Measurements from ENCODE around the gene PANK4.
A peak's percentile ranks its signal among the peaks of the same experiment; 100 is the strongest.

Gene PANK4

GRCh38 chr1:2514863-2515762, 11.3 kb downstream of the PANK4 start:
- DNase-seq, result no peak

- no peak for DNase-seq
These were observed 12.3 kb downstream of the PANK4 start for GRCh38 chr1:2513939-2514652.

- no peak for DNase-seq
These were observed 13.5 kb downstream of the PANK4 start for GRCh38 chr1:2512862-2513421.

GRCh38 chr1:2510366-2511155, 15.8 kb downstream of the PANK4 start:
- DNase-seq, result no peak

DNA sequence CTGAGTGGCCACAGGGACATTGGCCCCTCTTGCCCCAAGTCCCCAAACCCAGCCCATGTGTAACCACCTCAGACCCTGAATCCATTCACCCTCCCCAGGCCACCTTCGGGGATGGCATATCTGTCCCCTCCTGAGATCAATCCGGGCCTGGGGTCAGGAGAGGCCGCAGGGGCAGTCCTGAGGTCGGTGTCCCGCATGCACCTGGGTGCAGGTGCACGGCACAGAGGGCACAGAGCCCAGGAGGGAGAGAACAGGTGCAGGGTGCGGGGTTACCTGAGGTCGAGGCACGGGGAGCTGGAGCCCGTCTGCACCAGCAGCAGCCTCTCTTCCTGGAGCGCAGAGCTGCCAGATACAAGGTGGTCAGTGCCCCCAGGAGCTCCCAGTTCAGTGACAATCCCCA, 16.8 kb downstream of the PANK4 start:
- DNase-seq, result no peak

DNA sequence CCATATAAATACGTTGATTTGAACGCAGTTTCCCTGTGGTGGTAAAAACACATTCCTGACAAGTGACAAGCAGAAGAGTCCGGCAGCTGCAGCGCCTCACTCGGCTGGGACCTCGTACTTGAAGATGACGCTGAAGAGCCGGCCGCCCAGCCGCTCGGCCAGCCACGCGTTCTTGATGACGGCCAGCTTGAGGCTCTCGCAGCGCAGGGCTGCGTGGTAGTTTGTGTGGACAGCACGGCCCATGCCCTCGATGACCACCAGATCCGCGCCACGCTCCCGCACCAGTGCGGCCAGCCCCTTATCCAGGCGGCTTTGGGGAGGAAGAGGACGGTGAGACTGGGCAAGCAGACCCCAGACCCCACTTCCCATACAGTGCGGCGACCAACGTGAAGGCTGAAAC, 17.6 kb downstream of the PANK4 start:
- no peak for DNase-seq

- DNase-seq, result no peak
These were observed 18.2 kb downstream of the PANK4 start for GRCh38 chr1:2508180-2508579.

- DNase-seq, result no peak
These were observed 18.6 kb downstream of the PANK4 start for GRCh38 chr1:2507744-2508155.

DNA sequence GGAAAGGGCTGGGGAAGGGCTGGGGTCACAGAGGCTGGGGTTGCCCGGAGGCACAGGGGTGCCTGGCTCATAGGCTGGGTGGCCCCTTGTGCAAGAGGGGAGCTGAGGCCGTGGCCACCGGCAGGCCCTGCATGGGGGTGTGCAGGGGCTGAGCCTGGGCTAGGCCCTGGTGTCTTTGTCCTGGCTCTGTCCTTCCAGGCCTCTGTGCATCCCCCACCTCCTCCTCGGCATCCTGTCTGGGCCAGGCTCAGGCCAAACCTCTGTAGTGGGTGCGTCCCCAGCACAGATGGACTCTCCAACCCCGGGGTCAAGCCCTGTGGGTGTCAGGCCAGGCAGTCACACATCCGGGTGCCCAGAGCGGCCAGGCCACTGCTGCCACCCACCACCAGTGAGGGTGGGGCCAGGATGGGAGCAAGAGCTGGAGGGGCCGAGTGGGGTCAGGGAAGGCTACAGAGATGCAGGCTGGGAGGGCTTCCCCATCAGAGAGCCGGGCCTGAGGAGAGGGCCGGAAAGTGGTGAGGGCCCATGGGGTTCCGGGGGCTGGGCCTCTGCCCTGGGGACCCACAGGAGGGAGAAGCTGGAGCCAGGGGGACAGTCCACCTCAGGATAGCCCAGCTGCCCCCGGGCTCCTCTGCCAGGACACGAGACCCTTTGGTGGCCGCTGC, 19.4 kb downstream of the PANK4 start:
- no peak for DNase-seq

DNA sequence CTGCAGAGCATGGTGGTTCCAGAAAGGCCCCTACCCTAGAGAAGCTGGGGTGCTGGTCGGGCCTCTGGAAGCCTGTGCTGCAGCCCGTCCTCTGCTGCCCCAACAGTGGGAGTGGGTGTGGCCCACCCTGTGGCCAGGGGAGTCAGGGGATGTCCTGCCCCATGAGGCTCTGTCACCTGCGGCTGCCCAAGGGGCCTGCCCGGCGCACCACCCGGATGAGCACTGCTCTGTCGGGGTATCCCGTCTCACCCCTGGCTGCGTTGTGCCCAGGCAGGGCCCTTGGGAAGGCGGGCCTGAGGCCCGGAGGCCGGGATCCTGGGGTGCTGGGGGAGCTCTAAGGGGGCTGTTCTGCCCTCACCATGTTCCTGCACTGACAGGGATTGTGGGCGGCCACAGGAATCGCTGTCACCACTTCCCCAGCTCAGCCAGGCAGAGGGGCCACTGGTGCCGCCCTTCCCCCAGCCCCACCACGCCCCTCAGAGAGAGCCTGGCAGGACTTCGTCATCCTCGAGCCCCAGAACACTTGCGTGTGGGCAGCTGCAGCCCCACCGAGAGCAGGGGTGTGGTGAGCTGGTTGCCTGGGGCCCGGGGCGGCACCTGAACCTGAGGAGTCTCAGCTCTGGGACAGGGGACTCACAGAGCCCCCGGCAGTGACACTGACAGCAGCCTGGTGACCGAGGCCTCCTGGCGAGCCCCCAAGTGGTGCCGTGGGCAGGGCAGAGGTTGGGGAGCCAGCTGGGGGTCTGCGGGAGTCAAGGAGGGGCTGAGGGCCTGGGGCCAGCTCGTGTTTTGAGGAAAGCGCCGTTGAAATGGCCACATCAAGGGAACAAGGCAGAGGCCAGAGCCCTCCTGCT, 20.2 kb downstream of the PANK4 start:
- DNase-seq, result no peak

DNA sequence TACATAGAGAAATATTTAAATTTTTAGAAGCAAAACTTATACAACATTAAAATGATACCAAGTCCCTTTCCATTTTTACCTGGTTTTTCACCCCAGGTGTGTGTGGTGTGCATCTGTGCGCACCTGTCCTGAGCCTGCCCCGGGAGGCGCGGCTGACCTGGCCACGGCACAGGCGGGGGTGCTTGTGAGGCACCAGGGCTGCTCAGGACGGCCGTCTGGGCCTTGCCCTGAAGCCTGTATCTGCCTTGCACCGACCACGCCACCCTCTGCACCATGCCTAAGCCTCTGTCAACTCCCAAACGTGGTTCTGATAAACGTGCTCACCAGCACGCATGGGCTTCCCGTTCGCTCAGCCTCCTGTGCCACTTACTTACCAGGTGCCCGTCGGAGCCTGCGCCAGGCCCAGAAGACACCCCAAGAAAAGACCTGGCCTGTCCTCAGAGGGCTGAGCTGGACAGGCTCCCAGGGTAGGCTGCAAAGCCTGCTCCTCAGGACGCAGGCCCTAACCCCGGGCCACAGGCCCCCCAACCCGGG, 20.9 kb downstream of the PANK4 start:
- no peak for DNase-seq

DNA sequence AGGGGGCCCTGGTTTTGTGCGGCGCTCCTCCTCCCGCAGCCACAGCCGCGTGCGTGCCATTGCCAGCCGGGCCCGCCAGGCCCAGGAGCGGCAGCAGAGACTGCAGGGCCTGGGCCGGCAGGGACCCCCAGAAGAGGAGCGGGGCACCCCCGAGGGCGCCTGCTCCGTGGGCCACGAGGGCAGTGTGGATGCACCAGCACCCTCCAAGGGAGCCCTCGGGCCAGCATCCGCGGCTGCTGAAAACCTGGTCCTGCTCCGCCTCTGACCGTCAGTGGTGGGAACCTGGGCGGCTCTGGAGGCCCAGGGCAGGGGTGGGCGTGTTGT, 21.5 kb downstream of the PANK4 start:
- no peak for DNase-seq

DNA sequence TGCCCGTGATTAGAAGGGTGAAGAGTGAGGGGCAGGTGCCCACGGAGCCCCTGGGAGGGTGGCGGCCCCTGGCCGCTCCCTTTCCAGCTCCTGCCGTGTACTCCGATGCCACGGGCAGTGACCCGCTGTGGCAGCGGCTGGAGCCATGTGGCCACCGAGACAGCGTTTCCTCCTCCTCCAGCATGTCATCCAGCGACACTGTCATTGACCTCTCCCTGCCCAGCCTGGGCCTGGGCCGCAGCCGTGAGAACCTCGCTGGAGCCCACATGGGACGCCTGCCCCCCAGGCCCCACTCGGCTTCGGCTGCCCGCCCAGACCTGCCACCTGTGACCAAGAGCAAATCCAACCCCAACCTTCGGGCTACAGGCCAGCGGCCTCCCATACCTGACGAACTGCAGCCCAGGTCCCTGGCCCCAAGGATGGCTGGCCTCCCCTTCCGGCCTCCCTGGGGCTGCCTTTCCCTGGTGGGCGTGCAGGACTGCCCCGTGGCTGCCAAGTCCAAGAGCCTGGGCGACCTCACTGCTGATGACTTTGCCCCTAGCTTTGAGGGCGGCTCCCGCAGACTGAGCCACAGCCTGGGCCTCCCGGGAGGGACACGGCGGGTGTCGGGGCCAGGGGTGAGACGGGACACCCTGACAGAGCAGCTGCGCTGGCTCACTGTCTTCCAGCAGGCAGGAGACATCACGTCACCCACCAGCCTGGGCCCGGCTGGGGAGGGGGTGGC, 22.0 kb downstream of the PANK4 start:
- DNase-seq, result peak in 4 of 56 donors; percentile 11 to 26 (median 22)

DNA sequence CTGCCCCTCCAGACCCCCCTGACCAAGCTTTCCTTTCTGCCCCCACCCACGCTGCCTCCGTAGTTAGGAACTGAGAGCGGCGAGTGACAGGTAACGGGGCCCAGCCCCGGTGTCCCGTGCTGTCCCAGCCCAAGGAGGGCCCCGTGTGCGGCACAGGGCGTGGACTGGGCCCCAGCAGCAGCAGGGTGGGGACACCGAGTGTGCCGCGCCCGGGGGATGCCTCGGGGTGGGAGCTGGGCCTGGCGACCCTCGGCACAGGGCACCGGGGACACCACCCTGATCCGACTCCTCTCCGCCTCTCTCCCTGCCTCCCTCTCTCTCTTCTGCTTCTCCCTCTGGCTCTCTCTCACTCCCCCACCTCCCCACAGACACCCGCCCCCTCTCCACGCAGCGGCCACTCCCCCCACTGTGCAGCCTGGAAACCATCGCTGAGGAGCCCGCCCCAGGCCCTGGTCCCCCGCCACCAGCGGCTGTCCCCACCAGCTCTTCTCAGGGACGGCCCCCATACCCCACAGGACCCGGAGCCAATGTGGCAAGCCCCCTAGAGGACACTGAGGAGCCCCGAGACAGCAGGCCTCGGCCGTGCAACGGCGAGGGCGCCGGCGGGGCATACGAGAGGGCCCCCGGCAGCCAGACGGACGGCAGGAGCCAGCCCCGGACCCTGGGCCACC, 22.7 kb downstream of the PANK4 start:
- no peak for DNase-seq

- no peak for DNase-seq
These were observed 23.5 kb downstream of the PANK4 start for GRCh38 chr1:2502661-2503553.

- DNase-seq, result no peak
These were observed 24.2 kb downstream of the PANK4 start for GRCh38 chr1:2502210-2502609.

- DNase-seq, result no peak
These were observed 24.6 kb downstream of the PANK4 start for GRCh38 chr1:2501820-2502119.

Measured in amygdala (tissue), 56 donors.